ENCODE results near the gene SRSF12.
"Not testable (repeated sequence)": the region's sequence is repeated elsewhere in the genome, so short reads cannot be mapped to it uniquely, and the experiment has no call there.

Gene SRSF12

GRCh38 chr6:89128256-89128671 lies 10.4 kb upstream of the SRSF12 start:
- DNase-seq (ENCODE audit: low read depth) = not testable (repeated sequence)

GRCh38 chr6:89122625-89123024 lies 4.8 kb upstream of the SRSF12 start:
- no peak for DNase-seq (ENCODE audit: low read depth)

DNA sequence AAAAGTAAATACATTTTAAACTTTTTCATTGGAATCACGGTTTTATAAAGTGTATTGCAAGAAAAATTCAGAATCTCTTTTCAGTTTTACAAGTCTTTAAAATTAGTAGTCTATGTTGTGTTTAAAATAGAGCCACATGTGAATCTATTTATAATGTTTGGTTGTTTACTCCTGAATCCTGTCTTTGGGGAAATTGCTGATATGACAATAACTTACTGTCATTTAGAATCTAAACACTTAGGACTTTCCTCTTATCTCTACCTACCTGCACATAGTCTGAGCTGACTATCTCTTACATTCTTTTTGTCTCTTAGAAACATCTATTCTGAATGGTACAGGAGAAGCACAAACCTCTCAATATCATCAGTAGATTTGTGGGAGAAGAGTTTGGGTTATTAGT lies 4.1 kb upstream of the SRSF12 start:
- no peak for DNase-seq (ENCODE audit: low read depth)

DNA sequence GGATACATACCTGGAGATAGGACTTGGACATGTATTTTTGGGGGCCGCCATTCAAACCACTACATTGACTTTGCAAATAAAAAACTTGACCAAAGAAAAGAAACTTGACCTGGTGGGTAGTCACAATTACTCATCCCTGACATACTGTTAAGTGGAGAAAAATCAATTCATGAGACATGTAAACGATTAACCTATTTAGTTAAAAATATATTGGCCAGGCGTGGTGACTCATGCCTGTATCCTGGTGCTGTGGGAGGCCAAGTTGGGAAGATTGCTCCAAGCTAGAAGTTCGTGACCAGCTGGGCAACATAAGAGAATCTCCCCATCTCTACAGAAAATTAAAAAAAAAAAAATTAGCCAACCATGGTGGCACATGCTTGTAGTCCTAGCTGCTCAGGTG lies 2.5 kb upstream of the SRSF12 start:
- DNase-seq (ENCODE audit: low read depth) = no peak

GRCh38 chr6:89118931-89119330 lies 1.1 kb upstream of the SRSF12 start:
- no peak for DNase-seq (ENCODE audit: low read depth)

- no peak for DNase-seq (ENCODE audit: low read depth)
These were observed 1.2 kb downstream of the SRSF12 start for GRCh38 chr6:89116702-89117101.

- no peak for DNase-seq (ENCODE audit: low read depth)
These were observed 5.9 kb downstream of the SRSF12 start for GRCh38 chr6:89111933-89112332.

DNA sequence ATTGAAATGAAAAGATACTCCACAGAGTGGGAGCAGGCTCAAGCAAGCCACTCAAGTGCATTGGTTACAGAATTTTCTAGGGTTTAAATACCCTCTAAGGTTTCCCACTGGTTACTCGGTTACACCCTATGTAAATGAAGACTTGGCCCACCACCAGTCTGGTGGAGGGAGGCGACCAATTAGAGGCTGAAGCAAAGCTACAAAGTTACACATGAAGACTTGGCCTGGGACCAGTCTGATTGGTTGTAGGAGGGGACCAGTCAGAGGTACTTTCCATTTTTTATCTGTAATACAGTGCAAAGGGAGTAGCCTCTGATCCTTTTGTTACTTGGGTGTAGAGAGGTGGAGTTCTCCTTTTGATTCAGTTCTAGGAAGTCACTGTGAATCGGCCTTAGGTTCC lies 7.6 kb downstream of the SRSF12 start:
- no peak for DNase-seq (ENCODE audit: low read depth)

DNA sequence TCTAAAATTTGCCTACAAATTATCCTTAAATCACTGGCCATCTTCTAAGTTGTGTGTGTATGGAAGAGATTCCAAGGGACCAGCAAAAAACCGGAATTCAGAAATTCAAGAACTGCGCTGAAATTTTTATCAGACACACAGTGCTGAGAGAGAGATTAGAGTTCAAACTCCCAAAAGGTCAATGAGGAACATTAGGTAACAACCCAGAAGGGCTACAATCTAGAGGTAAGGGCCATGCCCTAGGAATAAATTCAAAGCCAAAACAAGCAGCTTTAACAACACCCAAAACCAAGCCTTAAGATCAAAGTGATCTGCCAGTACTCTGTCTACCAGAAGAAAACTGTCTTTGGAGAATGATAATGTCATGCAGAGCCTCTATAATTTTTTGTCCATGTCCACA lies 17.8 kb downstream of the SRSF12 start:
- DNase-seq (ENCODE audit: low read depth) = no peak

- no peak for DNase-seq (ENCODE audit: low read depth)
These were observed 19.4 kb downstream of the SRSF12 start for GRCh38 chr6:89098461-89098860.

DNA sequence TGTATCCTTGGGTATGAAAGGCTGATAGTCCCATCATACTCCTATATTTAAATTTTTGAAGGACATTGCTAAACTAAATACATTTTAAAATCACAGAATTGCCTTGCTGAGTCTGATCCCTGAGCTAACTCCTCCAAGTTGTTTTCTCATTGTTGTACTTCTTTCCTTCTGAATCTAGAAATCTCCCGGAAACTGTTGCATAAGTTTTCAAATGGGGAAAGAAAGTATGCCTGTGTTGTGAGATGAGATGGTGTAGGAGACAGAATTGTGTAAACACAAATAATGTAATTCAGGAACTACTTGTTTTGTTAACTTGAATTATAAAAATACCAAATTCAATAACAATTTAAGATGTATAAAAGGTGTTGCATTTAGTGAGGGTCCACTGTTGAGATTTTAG lies 30.0 kb downstream of the SRSF12 start:
- no peak for DNase-seq (ENCODE audit: low read depth)

DNA sequence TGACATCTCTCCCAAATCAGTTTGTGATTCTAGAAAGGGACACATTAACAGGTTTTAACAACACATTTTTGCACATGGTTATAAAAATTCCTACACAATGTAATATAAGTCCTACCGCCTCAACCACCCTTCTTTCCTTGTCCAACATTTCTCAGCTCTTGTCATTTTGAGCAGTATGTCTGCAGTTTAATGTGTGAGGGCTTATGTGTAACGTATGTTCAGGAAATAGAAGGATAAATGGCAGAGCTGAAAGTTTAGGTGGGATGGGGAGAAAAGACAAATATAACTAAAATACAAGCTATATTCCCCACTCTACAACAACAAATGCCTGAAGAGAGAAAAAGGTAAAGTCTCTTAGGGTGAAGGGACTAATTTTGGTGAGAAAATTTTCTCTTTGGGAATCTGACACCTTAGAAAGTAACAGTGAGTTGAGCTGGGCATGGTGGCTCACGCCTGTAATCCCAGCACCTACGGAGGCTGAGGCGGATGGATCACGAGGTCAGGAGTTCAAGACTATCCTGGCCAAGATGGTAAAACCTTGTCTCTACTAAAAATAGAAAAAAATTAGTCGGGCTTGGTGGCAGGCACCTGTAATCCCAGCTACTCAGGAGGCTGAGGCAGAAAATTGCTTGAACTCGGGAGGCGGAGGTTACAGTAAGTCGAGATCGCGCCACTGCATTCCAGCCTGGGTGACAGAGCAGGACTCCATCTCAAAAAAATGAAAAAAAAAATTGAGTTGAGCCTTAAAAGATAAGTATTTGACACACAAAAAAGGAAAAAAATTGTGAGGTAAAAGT lies 32.3 kb downstream of the SRSF12 start:
- no peak for DNase-seq (ENCODE audit: low read depth)

GRCh38 chr6:89084954-89085353 lies 32.9 kb downstream of the SRSF12 start:
- DNase-seq (ENCODE audit: low read depth) = no peak

DNA sequence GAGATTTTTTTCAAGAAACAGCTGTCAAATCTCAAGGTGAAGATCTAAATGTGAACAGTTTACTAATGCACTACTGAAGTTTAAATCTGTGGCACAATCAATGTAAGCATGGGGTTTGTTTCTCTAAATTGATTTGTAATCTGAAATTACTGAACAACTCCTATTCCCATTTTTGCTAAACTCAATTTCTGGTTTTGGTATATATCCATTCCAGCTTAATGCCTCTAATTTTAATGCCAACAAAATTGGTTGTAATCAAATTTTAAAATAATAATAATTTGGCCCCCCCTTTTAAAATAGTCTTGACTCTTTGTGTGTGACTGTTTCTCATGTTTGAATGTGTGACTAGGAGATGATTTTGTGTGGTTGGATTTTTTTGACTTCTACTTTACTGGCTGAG lies 33.3 kb downstream of the SRSF12 start:
- no peak for DNase-seq (ENCODE audit: low read depth)

DNA sequence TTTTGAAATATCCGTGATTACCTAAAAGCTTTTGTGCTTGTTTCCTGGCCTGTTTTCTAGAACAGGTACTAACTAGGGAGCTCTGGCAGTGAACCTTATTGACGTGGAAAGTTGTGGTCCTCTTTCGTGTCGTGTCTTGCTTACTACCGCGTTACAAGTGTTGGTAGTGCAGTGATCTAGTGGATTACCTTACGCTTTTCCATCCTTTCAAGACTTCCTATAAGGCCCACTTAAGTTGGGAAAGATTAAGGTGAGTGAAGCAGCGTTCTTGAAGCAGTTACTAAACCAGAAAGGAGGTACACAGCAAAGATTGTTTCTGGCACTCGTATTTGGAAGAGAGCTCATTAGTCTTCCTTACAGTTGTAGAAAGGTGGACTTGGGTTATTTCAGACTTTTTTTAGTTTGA lies 35.4 kb downstream of the SRSF12 start:
- peak; percentile 5 for DNase-seq (ENCODE audit: low read depth)

GRCh38 chr6:89081423-89082322 lies 36.2 kb downstream of the SRSF12 start:
- peak; percentile 70 for DNase-seq (ENCODE audit: low read depth)

DNA sequence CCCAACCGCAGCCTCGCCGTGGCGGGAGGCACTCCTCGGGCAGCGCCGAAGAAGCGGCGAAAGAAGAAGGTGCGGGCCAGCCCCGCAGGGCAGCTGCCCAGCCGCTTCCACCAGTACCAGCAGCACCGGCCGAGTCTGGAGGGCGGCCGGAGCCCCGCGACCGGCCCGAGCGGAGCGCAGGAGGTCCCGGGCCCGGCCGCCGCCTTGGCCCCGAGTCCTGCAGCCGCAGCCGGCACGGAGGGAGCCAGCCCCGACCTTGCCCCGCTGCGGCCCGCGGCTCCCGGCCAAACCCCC lies 36.8 kb downstream of the SRSF12 start:
- DNase-seq (ENCODE audit: low read depth) = no peak

- DNase-seq (ENCODE audit: low read depth) = peak; percentile 86
These were observed 37.4 kb downstream of the SRSF12 start, which contains the start of gene PNRC1 for GRCh38 chr6:89080281-89081128. TSS of gene PNRC1 (plus strand) at chr6:89080751. CDS start at chr6:89080895, 144 bp downstream.

DNA sequence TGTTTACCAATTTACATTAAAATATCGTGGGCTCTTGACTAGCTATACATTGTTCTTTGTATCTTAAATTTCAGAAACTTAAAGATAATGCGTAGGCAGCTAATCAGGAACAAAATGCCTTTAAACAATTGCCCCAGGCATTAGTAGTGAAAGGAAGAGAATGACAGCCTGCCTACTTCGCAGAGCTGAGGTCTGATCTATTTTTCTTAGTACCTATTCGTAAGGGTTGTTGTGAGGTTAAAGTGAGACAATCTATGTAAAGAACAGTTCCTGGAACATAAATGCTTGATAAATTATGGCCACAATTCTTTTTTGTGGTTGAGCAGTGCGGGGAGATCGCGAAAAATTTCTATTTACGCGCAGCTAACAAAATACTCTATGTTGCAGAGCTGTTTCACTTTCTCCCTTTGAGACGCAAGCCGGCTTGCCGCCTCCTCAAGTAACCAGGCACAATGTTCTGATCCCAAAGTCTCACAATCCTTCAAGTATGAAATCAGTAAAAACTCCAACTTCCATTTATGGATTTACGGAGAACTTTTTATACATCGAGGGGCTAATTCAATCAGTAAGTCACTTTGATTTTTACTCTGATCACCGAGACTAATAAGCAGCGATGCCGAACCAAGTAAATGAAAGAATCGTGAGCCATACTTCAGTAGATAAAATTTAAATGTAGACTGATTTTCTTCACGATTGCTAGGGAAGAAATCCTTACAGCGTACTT lies 38.2 kb downstream of the SRSF12 start:
- peak; percentile 24 for DNase-seq (ENCODE audit: low read depth)

DNA sequence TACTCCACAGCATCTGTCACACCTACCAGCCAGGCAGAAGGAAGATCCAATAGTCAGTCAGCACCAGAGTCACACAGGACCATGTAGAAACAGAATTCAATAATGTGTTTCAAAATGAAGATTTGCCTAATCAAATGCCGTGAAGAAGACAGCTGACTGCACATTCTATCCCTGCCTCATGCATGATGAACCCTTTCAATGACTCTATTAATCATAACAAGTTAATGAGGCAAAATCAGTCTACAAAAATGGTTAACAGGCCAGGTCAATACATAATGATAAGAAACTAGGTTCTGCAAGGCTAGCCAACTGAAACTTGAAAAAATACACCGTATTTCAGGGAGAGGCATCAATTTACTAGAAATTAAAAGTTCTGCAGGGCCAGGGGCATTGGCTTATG lies 44.0 kb downstream of the SRSF12 start:
- DNase-seq (ENCODE audit: low read depth) = no peak

- no peak for DNase-seq (ENCODE audit: low read depth)
These were observed 44.8 kb downstream of the SRSF12 start for GRCh38 chr6:89073014-89073620.

All from GM04503 (cell line).